GM12873 (cell line): ENCODE results near the gene ARID4B.

Experiments
- TF ChIP-seq, protein P1 (sequence below): IDR thresholded peaks from 2 replicates; pipeline ENCODE4 v1.5.1; 2012; ENCODE audit warnings: low read depth, mild to moderate bottlenecking, moderate library complexity, low read length, control low read depth; ENCODE audit not compliant: insufficient read depth; ENCODE audit errors: missing control alignments

ARID4B gene

DNA sequence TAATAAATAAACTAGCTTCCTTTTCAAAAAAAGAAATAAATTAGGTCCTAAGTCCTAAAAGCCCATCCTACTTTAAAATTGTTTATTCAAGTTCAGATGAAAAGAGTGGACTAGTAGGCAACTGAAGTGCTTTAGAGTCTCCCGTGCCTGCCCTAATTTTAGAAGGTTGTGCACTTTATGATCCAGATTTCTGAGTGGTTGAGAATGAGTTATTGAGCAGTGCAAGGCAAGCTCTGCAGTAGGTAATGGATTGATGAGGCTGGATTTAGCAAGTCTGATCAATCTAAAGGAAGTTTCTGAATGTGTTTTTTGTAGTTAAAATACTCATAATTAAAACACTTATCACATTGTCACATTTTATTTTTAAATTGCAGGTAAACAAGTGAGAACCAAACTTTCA, 13.4 kb upstream of the ARID4B start:
- TF ChIP-seq, protein P1, sequence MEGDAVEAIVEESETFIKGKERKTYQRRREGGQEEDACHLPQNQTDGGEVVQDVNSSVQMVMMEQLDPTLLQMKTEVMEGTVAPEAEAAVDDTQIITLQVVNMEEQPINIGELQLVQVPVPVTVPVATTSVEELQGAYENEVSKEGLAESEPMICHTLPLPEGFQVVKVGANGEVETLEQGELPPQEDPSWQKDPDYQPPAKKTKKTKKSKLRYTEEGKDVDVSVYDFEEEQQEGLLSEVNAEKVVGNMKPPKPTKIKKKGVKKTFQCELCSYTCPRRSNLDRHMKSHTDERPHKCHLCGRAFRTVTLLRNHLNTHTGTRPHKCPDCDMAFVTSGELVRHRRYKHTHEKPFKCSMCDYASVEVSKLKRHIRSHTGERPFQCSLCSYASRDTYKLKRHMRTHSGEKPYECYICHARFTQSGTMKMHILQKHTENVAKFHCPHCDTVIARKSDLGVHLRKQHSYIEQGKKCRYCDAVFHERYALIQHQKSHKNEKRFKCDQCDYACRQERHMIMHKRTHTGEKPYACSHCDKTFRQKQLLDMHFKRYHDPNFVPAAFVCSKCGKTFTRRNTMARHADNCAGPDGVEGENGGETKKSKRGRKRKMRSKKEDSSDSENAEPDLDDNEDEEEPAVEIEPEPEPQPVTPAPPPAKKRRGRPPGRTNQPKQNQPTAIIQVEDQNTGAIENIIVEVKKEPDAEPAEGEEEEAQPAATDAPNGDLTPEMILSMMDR: no peak

DNA sequence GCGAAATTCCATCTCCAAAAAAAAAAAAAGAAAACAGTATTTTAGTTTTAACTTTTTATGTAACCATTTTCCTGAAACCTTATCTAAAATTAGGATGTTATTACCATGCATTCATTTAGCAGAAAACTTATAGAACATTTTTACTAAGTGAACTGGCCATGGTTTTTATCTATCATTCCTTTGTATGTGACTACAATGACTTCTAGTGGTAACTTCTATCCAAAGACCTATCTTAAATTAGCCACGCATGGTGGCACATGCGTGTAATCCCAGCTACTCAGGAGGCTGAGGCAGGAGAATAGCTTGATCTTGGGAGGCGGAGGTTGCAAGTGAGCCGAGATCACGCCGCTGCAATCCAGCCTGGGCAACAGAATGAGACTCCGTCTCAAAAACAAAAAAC, 11.8 kb upstream of the ARID4B start:
- TF ChIP-seq, protein P1: no peak

DNA sequence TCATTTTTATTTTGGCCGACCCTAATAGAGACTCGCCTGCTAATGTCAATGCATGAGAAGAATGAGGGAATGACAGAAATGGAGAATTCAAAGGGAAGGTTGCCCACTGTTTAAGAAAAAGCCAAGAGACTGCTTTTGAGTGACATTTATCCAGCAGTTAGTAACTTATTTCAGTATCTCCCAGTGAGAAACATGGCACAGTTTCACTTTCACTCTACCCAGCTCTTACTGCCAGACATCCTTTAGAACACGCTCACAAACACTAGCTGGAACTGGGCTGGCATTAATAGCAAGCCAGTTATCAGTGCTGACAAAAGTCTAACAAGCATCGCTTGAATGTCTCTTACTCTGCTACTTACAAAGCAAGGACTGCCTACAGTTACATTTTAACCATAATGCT, 8.9 kb upstream of the ARID4B start:
- TF ChIP-seq, protein P1: no peak

DNA sequence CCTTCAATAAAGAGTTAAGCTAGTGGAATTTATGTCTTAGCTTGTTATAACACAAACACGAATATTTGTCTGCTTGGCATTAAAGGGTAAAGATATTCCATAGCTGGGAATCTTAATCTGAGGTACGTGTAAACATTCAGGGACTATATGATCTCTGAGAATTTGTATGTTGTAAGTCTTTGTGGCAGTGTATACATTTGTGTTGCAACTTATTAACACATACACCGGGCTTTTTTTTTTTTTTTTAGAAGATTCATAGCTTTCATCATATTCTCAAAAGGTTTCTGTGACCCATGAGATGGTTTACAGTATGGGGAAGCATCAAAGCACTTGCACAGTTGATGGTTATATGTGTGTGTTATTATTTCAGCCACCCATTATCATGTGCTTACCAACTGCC, 3.4 kb upstream of the ARID4B start:
- TF ChIP-seq, protein P1: no peak

DNA sequence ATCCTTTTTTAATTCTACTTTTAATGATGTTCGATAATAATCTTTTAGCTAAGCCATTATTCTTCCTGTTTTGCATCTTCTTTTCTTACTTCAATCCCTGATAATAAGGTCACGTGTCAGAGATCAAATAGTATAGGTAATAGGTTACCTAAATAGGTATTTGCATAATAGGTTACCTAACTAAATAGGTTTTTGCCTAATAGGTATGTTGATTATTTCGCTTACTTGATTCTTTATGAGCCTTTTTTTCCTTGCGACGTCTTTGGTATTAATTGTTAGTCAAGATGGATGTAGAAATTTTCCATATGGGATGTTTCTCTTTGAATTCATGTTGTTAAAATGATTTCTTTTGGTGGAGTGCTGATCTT, 2.9 kb upstream of the ARID4B start:
- TF ChIP-seq, protein P1: no peak

DNA sequence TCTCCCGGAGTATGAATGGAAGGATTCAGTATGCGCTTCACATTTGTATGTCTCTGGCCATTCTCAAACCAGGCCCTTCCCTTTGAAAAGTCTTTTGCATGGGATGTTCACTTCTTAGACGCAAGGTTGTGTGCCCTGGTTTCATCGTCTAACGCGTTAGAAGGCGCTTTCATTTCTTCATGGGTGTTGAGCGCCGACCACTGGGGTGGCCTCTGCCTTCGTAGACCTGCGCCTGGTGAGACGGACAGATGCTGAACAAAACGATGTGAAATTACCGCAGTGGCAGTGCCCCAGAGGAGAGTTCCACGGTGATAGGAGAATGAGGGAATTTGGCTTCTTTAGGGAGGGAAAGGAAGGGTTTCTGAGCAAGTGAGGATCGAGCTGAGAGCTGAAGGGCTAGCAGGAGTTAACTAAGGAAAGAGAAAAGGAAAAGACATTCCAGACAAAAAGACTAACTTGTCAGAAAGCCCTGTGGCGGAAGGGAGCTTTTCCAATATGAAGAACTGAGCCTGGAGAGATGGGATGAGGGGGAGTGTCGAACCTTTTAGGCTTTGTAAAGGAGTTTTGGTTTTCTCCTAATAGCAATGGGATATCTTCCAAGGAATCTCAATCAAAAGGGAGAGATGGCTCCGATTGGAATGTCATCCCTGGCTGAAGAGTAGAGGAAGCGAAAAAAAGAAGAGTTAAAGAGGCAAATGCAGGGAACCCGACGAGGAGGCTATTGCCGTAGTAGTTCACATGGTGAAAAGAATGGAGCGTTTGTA, 1.3 kb upstream of the ARID4B start:
- TF ChIP-seq, protein P1: no peak

DNA sequence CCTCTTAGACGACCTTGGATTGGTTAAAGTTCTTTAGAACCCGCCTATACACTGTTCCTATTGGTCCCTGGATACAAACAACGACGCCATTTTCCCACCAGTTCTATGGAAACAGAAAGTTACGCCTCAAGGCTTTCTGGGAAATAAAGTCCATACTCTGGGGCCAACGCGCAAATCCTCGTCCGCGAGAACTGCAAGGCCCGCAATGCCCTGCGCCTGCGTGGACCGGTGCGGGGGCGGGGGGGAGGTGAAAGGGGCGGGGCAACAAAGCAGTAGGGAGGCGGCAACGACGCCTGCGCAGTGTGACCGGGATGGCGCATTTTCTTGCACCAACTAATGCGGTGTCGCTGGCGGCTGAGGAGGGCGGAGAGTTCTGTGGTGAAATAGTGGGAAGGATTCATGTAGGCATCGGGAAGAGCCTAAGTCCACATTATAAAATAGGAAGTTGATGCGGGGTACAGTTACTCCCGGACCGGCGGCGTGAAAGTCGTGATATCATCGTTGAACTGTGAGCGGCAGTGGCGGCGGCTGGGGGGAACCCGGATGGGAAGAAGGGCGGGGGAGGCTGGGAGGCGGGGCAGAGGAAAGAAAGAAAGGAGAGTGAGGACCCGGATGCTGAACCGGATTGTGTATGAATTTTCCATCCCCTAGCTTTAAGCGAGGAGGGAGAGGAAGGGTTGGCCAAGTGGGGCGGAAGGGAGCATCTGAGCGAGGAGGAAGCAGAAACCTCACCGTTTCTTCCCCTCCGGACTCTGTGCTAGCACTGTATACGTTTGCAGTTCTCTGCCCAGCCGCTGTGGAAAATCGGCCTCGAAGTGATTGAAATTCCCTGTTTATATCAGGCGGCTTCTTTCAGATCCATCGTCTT, 526 bp upstream of the ARID4B start, which contains the start of gene GGPS1:
Gene GGPS1 (plus strand): TSS at position 300 of the 868 bp plus-strand sequence. CDS start 6,695 bp downstream, outside the sequence.
- TF ChIP-seq, protein P1: peak; percentile 44
